HG03159 (cell line): Measurements from ENCODE around the gene RASA3.
"Not testable (repeated sequence)": the region's sequence is repeated elsewhere in the genome, so short reads cannot be mapped to it uniquely, and the experiment has no call there.

Experiments used
- ATAC-seq: cut with Tn5 transposase; IDR thresholded peaks from one replicate; pipeline ENCODE4 v1.9.1; 2021; ENCODE audit warnings: mild to moderate bottlenecking, moderate library complexity; ENCODE audit not compliant: unreplicated experiment

The RASA3 gene

GRCh38 chr13:114157869-114158495, 25.6 kb upstream of the RASA3 start:
- no peak for ATAC-seq

GRCh38 chr13:114155926-114156883, 23.8 kb upstream of the RASA3 start:
- no peak for ATAC-seq

DNA sequence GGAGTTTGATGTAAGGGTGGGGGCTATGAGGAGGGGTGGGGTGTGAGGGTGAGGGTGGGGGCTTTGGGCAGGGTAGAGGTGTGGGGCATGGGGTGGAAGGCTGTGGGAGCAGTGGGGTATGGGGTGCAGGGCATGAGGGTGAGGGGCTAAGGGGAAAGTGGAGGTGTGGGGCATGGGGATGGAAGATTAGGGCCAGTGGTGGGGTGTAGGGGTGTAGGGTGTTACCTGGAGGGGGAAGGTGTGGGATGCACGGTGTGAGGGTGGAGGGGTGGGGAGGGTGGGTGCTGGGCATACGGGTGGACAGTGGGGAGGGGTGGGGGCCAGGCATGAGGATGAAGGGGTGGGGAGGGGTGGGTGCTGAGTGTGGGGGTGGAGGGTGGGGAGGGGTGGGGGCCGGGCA, 22.9 kb upstream of the RASA3 start:
- ATAC-seq = no peak

- no peak for ATAC-seq
Measured at GRCh38 chr13:114154476-114154875, 22.1 kb upstream of the RASA3 start.

GRCh38 chr13:114153485-114154080, 21.2 kb upstream of the RASA3 start:
- ATAC-seq = no peak

- ATAC-seq = no peak
Measured at GRCh38 chr13:114152831-114153371, 20.5 kb upstream of the RASA3 start.

DNA sequence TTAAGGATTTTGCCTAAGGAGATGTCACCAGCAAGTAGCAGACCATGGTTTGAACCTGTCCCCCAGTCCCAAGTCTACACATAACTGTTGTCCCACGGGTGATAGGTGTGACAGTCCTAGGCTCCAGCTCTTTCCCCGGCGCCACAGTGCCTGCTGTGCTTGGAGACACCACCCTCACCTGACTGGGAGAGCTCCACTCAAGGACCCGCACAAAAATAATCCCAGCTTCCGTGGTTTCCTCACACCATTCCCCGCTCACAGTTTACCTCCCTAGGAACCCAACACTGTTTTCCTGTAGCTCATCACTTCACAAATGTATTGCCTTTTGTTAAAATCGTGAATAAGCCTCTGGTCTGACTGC, 19.8 kb upstream of the RASA3 start:
- no peak for ATAC-seq

DNA sequence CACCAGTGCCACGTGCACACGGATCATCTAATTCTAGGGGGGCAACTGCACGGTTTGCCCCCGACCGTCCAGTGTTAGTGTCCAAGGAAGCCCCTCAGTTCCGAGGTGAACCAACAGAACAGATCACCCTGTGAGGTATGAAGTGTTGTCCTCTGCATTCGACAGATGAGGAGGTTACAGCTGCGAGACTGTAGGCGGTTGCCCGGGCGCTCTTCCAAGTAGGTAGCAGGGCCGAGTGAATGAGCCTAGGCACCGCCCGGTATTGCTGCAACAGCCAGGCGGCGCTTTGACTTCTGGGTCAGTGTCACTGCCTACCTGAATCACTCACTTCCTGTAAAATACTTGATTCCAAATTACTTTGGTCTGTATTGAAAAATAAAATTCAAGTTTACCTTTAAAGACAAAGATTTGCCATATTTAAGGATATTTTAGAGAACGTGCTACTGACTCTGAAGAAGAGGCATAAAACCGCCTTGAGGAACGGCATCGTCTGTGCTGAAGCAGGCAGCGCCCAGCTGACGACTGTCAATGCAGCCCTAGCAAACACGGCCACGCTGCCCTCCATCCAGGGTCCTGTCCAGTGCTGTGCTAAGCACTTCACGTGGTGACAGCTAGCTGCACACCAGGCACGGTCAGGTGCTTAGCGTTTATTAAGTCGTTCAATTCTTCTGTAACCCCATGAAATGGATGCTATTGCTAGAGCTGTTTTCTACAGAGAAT, 19.3 kb upstream of the RASA3 start:
- ATAC-seq = no peak

GRCh38 chr13:114151031-114151430, 18.6 kb upstream of the RASA3 start:
- ATAC-seq = no peak

GRCh38 chr13:114149774-114150740, 17.6 kb upstream of the RASA3 start:
- ATAC-seq = no peak

DNA sequence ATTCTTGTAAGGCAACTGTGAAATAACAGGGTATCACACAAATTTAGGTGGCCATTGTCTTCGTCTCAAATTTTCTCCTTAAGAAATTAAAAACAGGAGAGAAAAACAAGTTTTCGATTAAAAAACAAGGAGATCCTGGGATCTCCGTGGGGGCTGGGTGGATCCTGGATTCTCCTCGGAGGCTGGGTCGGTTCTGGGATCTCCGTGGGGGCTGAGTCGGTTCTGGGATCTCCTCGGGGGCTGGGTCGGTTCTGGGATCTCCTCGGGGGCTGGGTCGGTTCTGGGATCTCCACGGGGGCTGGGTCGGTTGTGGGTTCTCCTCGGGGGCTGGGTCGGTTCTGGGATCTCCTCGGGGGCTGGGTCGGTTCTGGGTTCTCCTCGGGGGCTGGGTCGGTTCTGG, 16.5 kb upstream of the RASA3 start:
- not testable (repeated sequence) for ATAC-seq

GRCh38 chr13:114148521-114148855, 16.1 kb upstream of the RASA3 start:
- peak; percentile 76 for ATAC-seq

DNA sequence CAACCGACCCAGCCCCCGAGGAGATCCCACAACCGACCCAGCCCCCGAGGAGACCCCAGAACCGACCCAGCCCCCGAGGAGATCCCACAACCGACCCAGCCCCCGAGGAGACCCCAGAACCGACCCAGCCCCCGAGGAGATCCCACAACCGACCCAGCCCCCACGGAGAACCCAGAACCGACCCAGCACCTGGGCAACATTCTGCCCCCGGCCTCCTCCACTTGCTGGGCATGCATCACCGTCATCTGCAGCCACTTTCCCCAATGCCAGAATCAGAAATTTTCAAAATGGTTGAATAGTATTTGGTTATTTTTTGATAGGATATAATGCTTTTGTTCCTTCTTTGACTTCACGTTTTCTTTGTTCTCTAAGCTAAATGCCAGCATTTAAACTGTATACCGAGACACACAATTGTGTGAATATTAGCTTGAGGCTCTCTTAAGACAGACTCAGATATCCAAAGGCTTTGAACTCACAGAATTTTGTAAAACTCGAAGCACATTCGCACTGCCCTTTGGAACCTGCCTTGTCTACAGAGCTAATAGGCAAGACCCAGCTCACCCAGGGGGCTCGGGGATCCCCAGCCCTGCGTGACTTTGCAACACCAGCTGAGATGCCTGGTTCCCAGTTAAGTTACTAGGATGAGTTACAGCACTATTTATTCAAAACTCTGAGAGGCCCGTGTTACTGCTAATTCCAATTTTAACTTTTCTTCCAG, 15.5 kb upstream of the RASA3 start:
- ATAC-seq = peak; percentile 30

- no peak for ATAC-seq
Measured at GRCh38 chr13:114146629-114147028, 14.2 kb upstream of the RASA3 start.

DNA sequence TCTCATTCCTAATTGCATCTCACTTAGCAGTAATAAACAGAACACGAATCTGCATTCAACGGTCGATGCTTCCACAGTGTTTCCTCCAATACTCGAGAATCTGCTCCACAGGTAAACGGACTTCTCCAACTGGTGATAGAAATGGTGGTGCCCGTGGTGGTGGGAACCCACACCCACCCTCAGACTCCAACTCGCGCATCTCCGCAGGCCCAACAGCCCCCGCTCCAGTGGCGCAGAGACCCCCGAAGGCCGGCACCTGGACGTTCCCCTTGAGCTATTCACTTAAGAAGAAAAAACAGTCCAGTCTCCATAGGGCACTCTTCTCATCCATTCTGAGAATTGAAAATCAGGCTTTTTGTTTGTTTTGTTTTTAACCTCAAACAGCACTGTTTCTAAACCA, 13.8 kb upstream of the RASA3 start:
- ATAC-seq = no peak

DNA sequence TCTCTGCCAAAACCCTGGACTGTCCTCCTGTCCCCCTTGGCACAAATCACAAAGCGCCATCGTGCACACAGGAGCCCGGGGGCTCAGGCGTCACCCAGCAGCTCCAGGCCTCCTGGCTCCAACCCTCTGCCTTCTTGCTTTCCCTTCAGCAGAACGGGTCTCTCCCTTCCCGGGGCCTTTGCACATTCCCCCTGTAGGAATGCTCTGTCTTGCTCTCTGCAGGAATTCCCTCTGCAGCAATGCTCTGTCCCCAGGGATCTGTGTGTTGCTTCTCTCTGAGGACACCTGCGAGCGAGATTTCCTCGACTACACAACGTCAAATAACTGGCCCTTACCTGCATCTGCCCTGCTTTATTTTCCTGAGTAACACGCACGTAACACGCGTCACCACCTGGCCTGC, 13.3 kb upstream of the RASA3 start:
- no peak for ATAC-seq

DNA sequence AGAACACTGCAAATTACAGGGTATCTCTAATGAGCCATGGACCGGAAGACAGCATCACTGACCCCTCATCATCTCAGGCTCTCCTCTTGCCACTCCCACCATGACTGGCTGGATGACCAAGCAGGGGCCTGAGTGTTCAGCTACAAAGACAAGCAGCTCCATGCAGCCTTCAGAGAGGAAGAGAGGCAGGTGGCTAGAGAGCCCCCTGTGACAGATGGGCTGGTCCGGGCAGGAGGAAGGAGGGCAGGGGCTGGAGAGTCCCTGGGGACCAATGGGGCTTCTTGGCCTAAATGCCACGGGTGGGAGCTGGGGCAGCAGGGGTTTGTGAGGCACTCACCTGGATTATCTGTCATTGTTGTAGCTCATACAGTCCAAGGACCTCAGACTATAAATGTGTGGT, 12.8 kb upstream of the RASA3 start:
- no peak for ATAC-seq

DNA sequence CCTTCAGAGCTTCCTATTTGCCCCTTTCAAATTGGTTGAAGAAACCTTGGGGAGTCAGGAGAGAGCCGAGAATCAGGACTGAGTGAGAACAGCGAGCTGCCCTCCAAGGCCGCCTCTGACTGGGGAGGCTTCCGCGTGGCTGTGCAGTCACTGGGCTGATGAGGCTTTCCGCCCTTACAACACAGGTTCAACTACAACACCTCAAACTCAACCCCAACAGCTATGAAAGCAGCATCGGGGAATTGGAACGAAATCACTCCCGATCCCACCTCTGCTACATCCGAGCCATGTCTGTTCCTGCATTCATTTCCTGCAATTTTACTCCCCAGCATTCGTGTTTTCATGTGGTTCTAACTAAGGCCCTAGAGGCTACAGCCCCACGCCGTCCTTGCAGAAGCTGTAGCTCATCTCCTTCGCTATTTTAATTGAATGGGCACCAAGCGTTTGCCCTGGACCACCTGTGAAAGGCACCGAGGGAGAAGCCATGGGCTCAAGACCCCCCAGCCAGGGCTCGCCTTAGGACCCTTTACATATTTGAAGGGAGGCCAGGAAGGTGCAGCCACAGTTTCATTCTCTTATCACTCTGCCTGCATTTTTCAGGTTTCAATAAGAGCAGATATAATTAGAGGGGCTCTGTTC, 12.3 kb upstream of the RASA3 start:
- no peak for ATAC-seq
